PC-9 (cell line): ENCODE measurements around the gene PPP1R3G. TPM values are rescaled to one million over a fixed set of nuclear protein-coding genes. Genes with fewer than 3 reads are reported as not detected.

Experiments used
- BruUV-seq: library from RNA; stranded (reverse); fragments of 400-500 nt; replicated peaks from 2 replicates; lab custom pipeline; 2021; lab: Mats Ljungman, UMichigan
- CTCF ChIA-PET: fragments of 300-600 bp; sonication (Branson Sonifier 250); formaldehyde crosslinking; loops from one replicate; lab custom pipeline; 2022; ENCODE audit warnings: antibody characterized with exemption; lab: Charles Lee
- POLR2A ChIA-PET: fragments of 300-600 bp; sonication (Branson Sonifier 250); formaldehyde crosslinking; loops from one replicate; lab custom pipeline; 2022; ENCODE audit warnings: antibody characterized with exemption; ENCODE audit not compliant: unreplicated experiment; lab: Charles Lee
- DNase-seq, 2 experiments: peaks; one replicate each; pipeline versions ENCODE4 v3.0.0 to v3.0.0-alpha.2; 2015 to 2022; ENCODE audit warnings: mixed read lengths in 1 of 2
- H2AFZ ChIP-seq: fragments of 200-600 bp; sonication (generic); 2 replicates; pipeline ENCODE4 v1.8.1; 2017; ENCODE audit warnings: antibody characterized with exemption
- H3F3A ChIP-seq: fragments of 200-600 bp; sonication (generic); 2 replicates; pipeline ENCODE4 v1.8.1; 2017; ENCODE audit warnings: antibody characterized with exemption, mild to moderate bottlenecking, low read depth; ENCODE audit not compliant: insufficient read depth
- H3K27ac ChIP-seq: fragments of 200-600 bp; sonication (generic); 2 replicates; pipeline ENCODE4 v1.6.1; 2016; ENCODE audit warnings: mixed run types
- H3K27me3 ChIP-seq: fragments of 200-600 bp; sonication (generic); 2 replicates; pipeline ENCODE4 v1.6.1; 2016; ENCODE audit warnings: low read depth, mixed run types; ENCODE audit not compliant: insufficient read depth
- H3K36me3 ChIP-seq: fragments of 200-600 bp; sonication (generic); 2 replicates; pipeline ENCODE4 v1.6.1; 2016; ENCODE audit warnings: low read depth, mixed run types
- H3K4me1 ChIP-seq: fragments of 200-600 bp; sonication (generic); replicated peaks from 2 replicates; pipeline ENCODE4 v1.6.1; 2016; ENCODE audit warnings: mixed run types; ENCODE audit not compliant: insufficient read depth
- H3K4me2 ChIP-seq: fragments of 200-600 bp; sonication (generic); 2 replicates; pipeline ENCODE4 v1.6.1; 2017; ENCODE audit warnings: mixed run types
- H3K4me3 ChIP-seq: fragments of 200-600 bp; sonication (generic); 2 replicates; pipeline ENCODE4 v1.6.1; 2016; ENCODE audit warnings: mixed run types
- H3K79me2 ChIP-seq: fragments of 200-600 bp; sonication (generic); 2 replicates; pipeline ENCODE4 v1.6.1; 2017; ENCODE audit warnings: low read depth, mixed run types
- H3K9me2 ChIP-seq: fragments of 200-600 bp; sonication (generic); 2 replicates; pipeline ENCODE4 v1.8.1; 2017; ENCODE audit warnings: mild to moderate bottlenecking; ENCODE audit not compliant: insufficient read depth
- H3K9me3 ChIP-seq: fragments of 200-600 bp; sonication (generic); 2 replicates; pipeline ENCODE4 v1.8.1; 2016; ENCODE audit warnings: low read depth; ENCODE audit not compliant: insufficient read depth
- H4K20me1 ChIP-seq: fragments of 200-600 bp; sonication (generic); 2 replicates; pipeline ENCODE4 v1.8.1; 2017; ENCODE audit not compliant: insufficient read depth
- CTCF ChIP-seq: fragments of 200-600 bp; sonication (generic); conservative IDR thresholded peaks from 2 replicates; pipeline ENCODE4 v1.6.1; 2017; ENCODE audit warnings: mixed run types, antibody characterized with exemption, mild to moderate bottlenecking, moderate library complexity
- EZH2 ChIP-seq: fragments of 200-600 bp; sonication (generic); IDR thresholded peaks from 2 replicates; pipeline ENCODE4 v1.8.0; 2017; ENCODE audit warnings: antibody characterized with exemption, low read depth
- intact Hi-C: fragments of 100-400 bp; cut with micrococcal nuclease; formaldehyde crosslinking; loops from one replicate; pipeline ENCODE4 v1.10.0; 2022; ENCODE audit not compliant: unreplicated experiment
- total RNA-seq: library from RNA; stranded (reverse); gene quantifications from 2 replicates; pipeline ENCODE4 v1.2.3, GENCODE V29; 2021

Gene PPP1R3G
- total RNA-seq, 1 experiment from 2014 or later = 1.1 TPM

GRCh38 chr6:5126214-5126613, 41.1 kb downstream of the PPP1R3G start:
- TF ChIP-seq CTCF (no peak), EZH2 (no peak)
- Histone ChIP-seq H4K20me1 (no peaks in the 10 kb centered on the region), H3K4me1 (peaks cover 18% of the 10 kb centered on the region), H3F3A (peaks cover 5% of the 10 kb centered on the region; the same call in 1 of the 2 replicates), H3K9me3 (no peaks in the 10 kb centered on the region), H3K4me2 (no peak overlapping the region), H3K36me3 (no peaks in the 10 kb centered on the region), H3K4me3 (no peak overlapping the region), H3K79me2 (no peaks in the 10 kb centered on the region), H3K27ac (no peak overlapping the region), H3K27me3 (no peaks in the 10 kb centered on the region), H2AFZ (no peak overlapping the region), H3K9me2 (no peaks in the 10 kb centered on the region)
- ChIA-PET CTCF (no interaction called here), POLR2A (no interaction called here)
- BruUV-seq = no TSS peak
- peak in 1 of 2 experiments; percentile 24 for DNase-seq
- intact Hi-C loops = no loop called here

- Histone ChIP-seq H3K9me2 (no peaks in the 10 kb centered on the region), H3K4me1 (peaks cover 18% of the 10 kb centered on the region), H3K27ac (no peak overlapping the region), H3K36me3 (no peaks in the 10 kb centered on the region), H3K9me3 (no peaks in the 10 kb centered on the region), H4K20me1 (no peaks in the 10 kb centered on the region), H3F3A (peaks cover 5% of the 10 kb centered on the region; the same call in 1 of the 2 replicates), H3K4me2 (no peak overlapping the region), H3K79me2 (no peaks in the 10 kb centered on the region), H2AFZ (no peak overlapping the region), H3K27me3 (no peaks in the 10 kb centered on the region), H3K4me3 (no peak overlapping the region)
- no TSS peak for BruUV-seq
- CTCF ChIA-PET = no interaction called here
- intact Hi-C loops = no loop called here
- no peak for DNase-seq
- no peak for TF ChIP-seq EZH2
- POLR2A ChIA-PET = no interaction called here
These were observed 42.1 kb downstream of the PPP1R3G start for GRCh38 chr6:5127106-5127687.

GRCh38 chr6:5128351-5128750, 43.2 kb downstream of the PPP1R3G start:
- TF ChIP-seq CTCF = no peak
- TF ChIP-seq EZH2 = no peak
- no peaks in the 10 kb centered on the region for H3K36me3 ChIP-seq
- H3K9me2 ChIP-seq = no peaks in the 10 kb centered on the region
- H3K27ac ChIP-seq = no peak overlapping the region
- no peak overlapping the region for H3K4me2 ChIP-seq
- no peak overlapping the region for H3K4me3 ChIP-seq
- H3K4me1 ChIP-seq = peaks cover 18% of the 10 kb centered on the region
- DNase-seq = no peak
- ChIA-PET POLR2A (no interaction called here), CTCF (no interaction called here)
- H4K20me1 ChIP-seq = no peaks in the 10 kb centered on the region
- no peaks in the 10 kb centered on the region for H3K9me3 ChIP-seq
- no peak overlapping the region for H2AFZ ChIP-seq
- intact Hi-C loops = no loop called here
- no TSS peak for BruUV-seq
- no peaks in the 10 kb centered on the region for H3K79me2 ChIP-seq
- H3F3A ChIP-seq = peaks cover 5% of the 10 kb centered on the region; the same call in 1 of the 2 replicates
- no peaks in the 10 kb centered on the region for H3K27me3 ChIP-seq
